HepG2 (cell line): Measurements from ENCODE around the gene SMC6. TPM values are rescaled to one million over a fixed set of nuclear protein-coding genes. Genes with fewer than 3 reads are reported as not detected.

Source experiments
- ATAC-seq: fragments of 200-7000 bp; cut with Tn5 transposase; 3 replicates; pipeline ENCODE4 v1.9.1; 2020; ENCODE audit warnings: mild to moderate bottlenecking, moderate library complexity
- BruUV-seq: library from RNA; stranded (reverse); fragments of 400-500 nt; replicated peaks from 2 replicates; lab custom pipeline; 2021; lab: Mats Ljungman, UMichigan
- CTCF ChIA-PET: fragments of 300-600 bp; formaldehyde crosslinking; extraction: SDS; loops from one replicate; lab custom pipeline; 2021; ENCODE audit warnings: low total read pairs, inconsistent platforms, low intra/inter-chr PET ratio; lab: Yijun Ruan, JAX
- POLR2A ChIA-PET: fragments of 350-600 bp; sonication (Branson Sonifier 250); formaldehyde crosslinking; loops from one replicate; lab custom pipeline; 2020; ENCODE audit warnings: antibody characterized with exemption, inconsistent platforms; lab: Yijun Ruan, JAX
- DNase-seq: peaks from one replicate; pipeline ENCODE4 v3.0.0-alpha.2; 2015; ENCODE audit warnings: low spot score
- FAIRE-seq: peaks from 3 replicates; lab custom pipeline; 2011; peaks lifted over from hg19 to GRCh38; lab: Jason Lieb, UNC
- H2AFZ ChIP-seq: one replicate; pipeline ENCODE4 v1.6.1; 2011; ENCODE audit warnings: low read length, inconsistent platforms
- H3K27ac ChIP-seq: fragments of 300-600 bp; 3 replicates; pipeline ENCODE4 v1.8.0; 2011; ENCODE audit warnings: mixed run types, mild to moderate bottlenecking, mixed read lengths, low read length, inconsistent platforms; ENCODE audit not compliant: insufficient read depth; ENCODE audit errors: extremely low read length
- H3K27me3 ChIP-seq, 2 experiments: fragments of 200-600 bp in 1 of 2; 2 replicates in 1 of 2; 3 replicates in 1 of 2; pipeline versions ENCODE4 v1.6.0 to v1.8.0; 2011; ENCODE audit warnings: low read length in 2 of 2, mild to moderate bottlenecking in 2 of 2, moderate library complexity in 2 of 2, inconsistent platforms in 1 of 2; ENCODE audit not compliant: insufficient read depth in 2 of 2, control insufficient read depth in 1 of 2
- H3K36me3 ChIP-seq, 2 experiments: fragments of 200-600 bp in 1 of 2; replicated peaks in 1 of 2; 2 replicates in 1 of 2; 3 replicates in 1 of 2; pipeline versions ENCODE4 v1.5.1 to v1.8.0; 2011; ENCODE audit warnings: low read length in 2 of 2, inconsistent platforms in 1 of 2; ENCODE audit not compliant: insufficient read depth in 2 of 2, control insufficient read depth in 1 of 2
- H3K4me1 ChIP-seq: 2 replicates; pipeline ENCODE4 v1.5.1; 2012; ENCODE audit warnings: low read length, inconsistent platforms; ENCODE audit not compliant: insufficient read depth
- H3K4me2 ChIP-seq: 2 replicates; pipeline ENCODE4 v1.6.0; 2011; ENCODE audit warnings: low read depth, low read length, inconsistent platforms
- H3K4me3 ChIP-seq, 3 experiments: fragments of 200-600 bp in 1 of 3; sonication (generic), shearing (Covaris generic) in 1 of 3; replicated peaks in 1 of 3; 2 replicates each; pipeline ENCODE4 v1.5.1; 2011 to 2016; ENCODE audit warnings: low read length in 3 of 3, inconsistent platforms in 2 of 3, low read depth in 2 of 3, mild to moderate bottlenecking in 2 of 3, control low read depth in 1 of 3, mixed read lengths in 1 of 3; ENCODE audit not compliant: insufficient read depth in 1 of 3
- H3K79me2 ChIP-seq: one replicate; pipeline ENCODE4 v1.6.1; 2011; ENCODE audit warnings: low read length, inconsistent platforms; ENCODE audit not compliant: insufficient read depth
- H3K9ac ChIP-seq: 2 replicates; pipeline ENCODE4 v1.6.0; 2011; ENCODE audit warnings: mild to moderate bottlenecking, low read depth, low read length, inconsistent platforms; ENCODE audit not compliant: insufficient read depth
- H3K9me3 ChIP-seq: 2 replicates; pipeline ENCODE4 v1.5.1; 2012; ENCODE audit warnings: mild to moderate bottlenecking, low read length
- H4K20me1 ChIP-seq: 2 replicates; pipeline ENCODE4 v1.6.0; 2011; ENCODE audit warnings: inconsistent platforms, mild to moderate bottlenecking, low read length, moderate library complexity; ENCODE audit not compliant: insufficient read depth
- CHCHD3 ChIP-seq: sonication (generic); formaldehyde crosslinking; IDR thresholded peaks from 2 replicates; pipeline ENCODE4 v1.8.0; 2022; ENCODE audit warnings: mild to moderate bottlenecking, missing genetic modification reagents, moderate library complexity
- MAFK ChIP-seq, 2 experiments: IDR thresholded peaks in 1 of 2; conservative IDR thresholded peaks in 1 of 2; 2 replicates each; pipeline ENCODE4 v1.6.1; 2011; ENCODE audit warnings: improper control_type of control experiment in 2 of 2, low read length in 2 of 2
- MEF2D ChIP-seq: sonication (generic); formaldehyde crosslinking; IDR thresholded peaks from 2 replicates; pipeline ENCODE4 v1.5.1; 2020; ENCODE audit warnings: mild to moderate bottlenecking, missing genetic modification reagents
- NFKB2 ChIP-seq: sonication (generic); formaldehyde crosslinking; IDR thresholded peaks from 2 replicates; pipeline ENCODE4 v1.4.0; 2020; ENCODE audit warnings: missing genetic modification reagents, borderline replicate concordance
- TOE1 ChIP-seq: sonication (generic); formaldehyde crosslinking; IDR thresholded peaks from 2 replicates; pipeline ENCODE4 v1.4.0; 2020; ENCODE audit warnings: mild to moderate bottlenecking, missing genetic modification reagents
- ZBTB20 ChIP-seq: sonication (generic); formaldehyde crosslinking; IDR thresholded peaks from 2 replicates; pipeline ENCODE4 v1.8.1; 2023; ENCODE audit warnings: missing genetic modification reagents, low read depth, mild to moderate bottlenecking, borderline replicate concordance
- ZKSCAN5 ChIP-seq: sonication (generic); formaldehyde crosslinking; IDR thresholded peaks from 2 replicates; pipeline ENCODE4 v1.5.1; 2020; ENCODE audit warnings: mild to moderate bottlenecking, missing genetic modification reagents
- ZNF33A ChIP-seq: sonication (generic); formaldehyde crosslinking; IDR thresholded peaks from 2 replicates; pipeline ENCODE4 v1.5.1; 2020; ENCODE audit warnings: missing genetic modification reagents, mild to moderate bottlenecking, moderate library complexity, borderline replicate concordance
- ZNF34 ChIP-seq: sonication (generic); formaldehyde crosslinking; IDR thresholded peaks from 2 replicates; pipeline ENCODE4 v1.4.0; 2020; ENCODE audit warnings: mild to moderate bottlenecking, missing genetic modification reagents, borderline replicate concordance
- ZNF546 ChIP-seq: sonication (generic); formaldehyde crosslinking; conservative IDR thresholded peaks from 2 replicates; pipeline ENCODE4 v1.8.1; 2023; ENCODE audit warnings: mild to moderate bottlenecking, missing genetic modification reagents
- ZNF564 ChIP-seq: sonication (generic); formaldehyde crosslinking; IDR thresholded peaks from 2 replicates; pipeline ENCODE4 v1.8.1; 2023; ENCODE audit warnings: mild to moderate bottlenecking, missing genetic modification reagents
- ZNF607 ChIP-seq: sonication (generic); formaldehyde crosslinking; IDR thresholded peaks from 2 replicates; pipeline ENCODE4 v1.5.1; 2020; ENCODE audit warnings: missing genetic modification reagents, mild to moderate bottlenecking, borderline replicate concordance
- ZNF766 ChIP-seq: sonication (generic); formaldehyde crosslinking; IDR thresholded peaks from 2 replicates; pipeline ENCODE4 v1.5.0; 2020; ENCODE audit warnings: missing genetic modification reagents, borderline replicate concordance
- ZNF777 ChIP-seq: sonication (generic); formaldehyde crosslinking; IDR thresholded peaks from 2 replicates; pipeline ENCODE4 v1.4.0; 2020; ENCODE audit warnings: missing genetic modification reagents
- WGBS: methylation state at CpG from one replicate; pipeline ENCODE4 v1.1.6; 2017; ENCODE audit warnings: low lambda C conversion rate; 5-methylcytosine and 5-hydroxymethylcytosine counted together
- in situ Hi-C: cut with HindIII; loops from 2 replicates; pipeline ENCODE4 v1.10.0; 2017; ENCODE audit warnings: low pct_unique_long_range_greater_than_20kb; ENCODE audit not compliant: extremely low pct_ligation_motif_present
- intact Hi-C: fragments of 100-400 bp; cut with micrococcal nuclease; formaldehyde crosslinking; loops from one replicate; pipeline ENCODE4 v1.10.0; 2022; ENCODE audit not compliant: unreplicated experiment
- polyA plus RNA-seq, 8 experiments: library from polyadenylated mRNA; depleted of rRNA in 3 of 8; stranded (reverse) in 7 of 8; unstranded in 1 of 8; fragments of >200 nt; fragmentation: Illumina TruSeq in 4 of 8; extraction: Trizol in 4 of 8; gene quantifications; 2 replicates each; pipeline versions ENCODE4 v1.2.1 to v1.2.3, GENCODE V29; 2011 to 2016; ENCODE audit warnings: low read depth in 4 of 8, missing spikeins in 1 of 8, mixed read lengths in 1 of 8; ENCODE audit not compliant: insufficient read depth in 1 of 8
- total RNA-seq, 5 experiments: library from RNA; depleted of rRNA; stranded (reverse); fragments of >200 nt; fragmentation: Illumina TruSeq; extraction: Trizol; gene quantifications; 2 replicates each; pipeline ENCODE4 v1.2.3, GENCODE V29; 2016; ENCODE audit warnings: low read depth in 1 of 5
- TF ChIP-seq, protein P1 (sequence below): sonication (generic); formaldehyde crosslinking; IDR thresholded peaks from 2 replicates; pipeline ENCODE4 v1.9.0; 2021; ENCODE audit warnings: missing genetic modification reagents, mild to moderate bottlenecking, borderline replicate concordance
- TF ChIP-seq, protein P2 (sequence below): sonication (generic); formaldehyde crosslinking; IDR thresholded peaks from 2 replicates; pipeline ENCODE4 v1.8.0; 2022; ENCODE audit warnings: missing genetic modification reagents, mild to moderate bottlenecking, moderate library complexity, borderline replicate concordance
- TF ChIP-seq, protein P3 (sequence below): sonication (generic); formaldehyde crosslinking; IDR thresholded peaks from 2 replicates; pipeline ENCODE4 v1.9.0; 2022; ENCODE audit warnings: low read depth, missing genetic modification reagents

The SMC6 gene
- total and polyA plus RNA-seq, 2 of the 13 experiments (the other 11 are each of a cell fraction or from before 2014, with no cell fraction given): 18.9 to 55.3 TPM

DNA sequence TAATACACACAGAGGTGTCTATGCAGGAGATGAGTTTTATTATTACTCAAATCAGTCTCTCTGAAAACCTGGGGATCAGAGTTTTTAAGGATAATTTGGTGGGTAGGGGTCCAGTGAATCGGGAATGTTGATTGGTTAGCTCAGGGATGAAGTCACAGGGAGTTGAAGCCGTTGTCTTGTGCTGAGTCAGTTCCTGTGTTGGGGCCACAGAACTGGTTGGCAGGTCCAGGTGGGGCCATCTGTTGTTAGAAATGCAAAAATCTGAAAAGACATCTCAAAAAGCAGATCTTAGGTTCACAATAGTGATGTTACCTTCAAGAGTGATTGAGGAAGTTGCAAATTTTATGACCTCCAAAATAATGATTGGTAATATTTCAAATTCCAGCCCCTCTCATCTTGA is 126.2 kb downstream of the SMC6 start (continued):
- TF ChIP-seq, protein P1, sequence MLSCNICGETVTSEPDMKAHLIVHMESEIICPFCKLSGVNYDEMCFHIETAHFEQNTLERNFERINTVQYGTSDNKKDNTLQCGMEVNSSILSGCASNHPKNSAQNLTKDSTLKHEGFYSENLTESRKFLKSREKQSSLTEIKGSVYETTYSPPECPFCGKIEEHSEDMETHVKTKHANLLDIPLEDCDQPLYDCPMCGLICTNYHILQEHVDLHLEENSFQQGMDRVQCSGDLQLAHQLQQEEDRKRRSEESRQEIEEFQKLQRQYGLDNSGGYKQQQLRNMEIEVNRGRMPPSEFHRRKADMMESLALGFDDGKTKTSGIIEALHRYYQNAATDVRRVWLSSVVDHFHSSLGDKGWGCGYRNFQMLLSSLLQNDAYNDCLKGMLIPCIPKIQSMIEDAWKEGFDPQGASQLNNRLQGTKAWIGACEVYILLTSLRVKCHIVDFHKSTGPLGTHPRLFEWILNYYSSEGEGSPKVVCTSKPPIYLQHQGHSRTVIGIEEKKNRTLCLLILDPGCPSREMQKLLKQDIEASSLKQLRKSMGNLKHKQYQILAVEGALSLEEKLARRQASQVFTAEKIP (CRISPR knock-in tag): no peak
- TF ChIP-seq NFKB2: no peak

DNA sequence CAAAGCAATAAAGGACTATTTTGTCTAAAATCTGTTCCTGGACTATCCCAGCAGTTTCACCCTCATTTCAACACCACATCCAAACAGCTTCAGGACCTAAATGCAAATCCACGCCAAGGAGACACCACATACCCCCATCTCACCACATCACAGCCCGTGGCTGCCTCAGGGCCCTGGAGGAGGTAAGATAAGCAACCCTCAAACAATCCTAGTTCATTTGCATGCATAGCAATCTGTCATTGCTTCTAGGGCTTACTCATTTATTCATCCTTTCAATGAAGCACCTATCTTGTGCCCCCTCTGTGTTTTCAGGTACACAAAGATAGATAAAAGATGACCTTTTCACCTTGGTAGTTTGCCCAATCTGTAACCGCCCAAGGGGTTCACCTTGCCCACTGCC is 126.6 kb downstream of the SMC6 start:
- in situ Hi-C loops: no loop called here
- H2AFZ ChIP-seq: no peak overlapping the region

More for the DNA sequence above, 126.6 kb downstream of the SMC6 start:
- WGBS: 95% methylated on average over 3 of the region's 3 CpGs
- CTCF ChIA-PET: no interaction called here
- FAIRE-seq (no peak), DNase-seq (no peak), ATAC-seq (no peak)
- TF ChIP-seq ZNF34 (no peak), CHCHD3 (CRISPR knock-in tag) (no peak), ZKSCAN5 (no peak), TOE1 (CRISPR knock-in tag) (no peak), MEF2D (CRISPR knock-in tag) (no peak), ZNF546 (CRISPR knock-in tag) (no peak), ZNF607 (CRISPR knock-in tag) (no peak), MAFK (conservative IDR thresholded peaks at IDR 0.05 in 1 of 2, IDR thresholded peaks at IDR 0.05 in 1 of 2; ENCODE audit: low read length in 2 of 2) (no peak), ZNF766 (no peak), ZBTB20 (no peak), ZNF33A (CRISPR knock-in tag) (no peak), ZNF564 (CRISPR knock-in tag) (no peak), ZNF777 (CRISPR knock-in tag) (no peak)
- TF ChIP-seq, protein P2, sequence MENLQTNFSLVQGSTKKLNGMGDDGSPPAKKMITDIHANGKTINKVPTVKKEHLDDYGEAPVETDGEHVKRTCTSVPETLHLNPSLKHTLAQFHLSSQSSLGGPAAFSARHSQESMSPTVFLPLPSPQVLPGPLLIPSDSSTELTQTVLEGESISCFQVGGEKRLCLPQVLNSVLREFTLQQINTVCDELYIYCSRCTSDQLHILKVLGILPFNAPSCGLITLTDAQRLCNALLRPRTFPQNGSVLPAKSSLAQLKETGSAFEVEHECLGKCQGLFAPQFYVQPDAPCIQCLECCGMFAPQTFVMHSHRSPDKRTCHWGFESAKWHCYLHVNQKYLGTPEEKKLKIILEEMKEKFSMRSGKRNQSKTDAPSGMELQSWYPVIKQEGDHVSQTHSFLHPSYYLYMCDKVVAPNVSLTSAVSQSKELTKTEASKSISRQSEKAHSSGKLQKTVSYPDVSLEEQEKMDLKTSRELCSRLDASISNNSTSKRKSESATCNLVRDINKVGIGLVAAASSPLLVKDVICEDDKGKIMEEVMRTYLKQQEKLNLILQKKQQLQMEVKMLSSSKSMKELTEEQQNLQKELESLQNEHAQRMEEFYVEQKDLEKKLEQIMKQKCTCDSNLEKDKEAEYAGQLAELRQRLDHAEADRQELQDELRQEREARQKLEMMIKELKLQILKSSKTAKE: no peak
- TF ChIP-seq, protein P3, sequence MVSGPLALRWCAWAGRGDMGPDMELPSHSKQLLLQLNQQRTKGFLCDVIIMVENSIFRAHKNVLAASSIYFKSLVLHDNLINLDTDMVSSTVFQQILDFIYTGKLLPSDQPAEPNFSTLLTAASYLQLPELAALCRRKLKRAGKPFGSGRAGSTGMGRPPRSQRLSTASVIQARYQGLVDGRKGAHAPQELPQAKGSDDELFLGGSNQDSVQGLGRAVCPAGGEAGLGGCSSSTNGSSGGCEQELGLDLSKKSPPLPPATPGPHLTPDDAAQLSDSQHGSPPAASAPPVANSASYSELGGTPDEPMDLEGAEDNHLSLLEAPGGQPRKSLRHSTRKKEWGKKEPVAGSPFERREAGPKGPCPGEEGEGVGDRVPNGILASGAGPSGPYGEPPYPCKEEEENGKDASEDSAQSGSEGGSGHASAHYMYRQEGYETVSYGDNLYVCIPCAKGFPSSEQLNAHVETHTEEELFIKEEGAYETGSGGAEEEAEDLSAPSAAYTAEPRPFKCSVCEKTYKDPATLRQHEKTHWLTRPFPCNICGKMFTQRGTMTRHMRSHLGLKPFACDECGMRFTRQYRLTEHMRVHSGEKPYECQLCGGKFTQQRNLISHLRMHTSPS (CRISPR knock-in tag): no peak
- Histone ChIP-seq H3K4me1 (no peaks in the 10 kb centered on the region), H3K27ac (no peak overlapping the region), H3K4me2 (no peak overlapping the region), H3K4me3 (no peak overlapping the region), H3K36me3 (peaks cover 10 to 20% of the 10 kb centered on the region in 2 experiments; a peak in 4 of 5 replicates), H3K9me3 (no peaks in the 10 kb centered on the region), H3K9ac (no peak overlapping the region), H3K27me3 (no peaks in the 10 kb centered on the region), H3K79me2 (no peaks in the 10 kb centered on the region), H4K20me1 (no peaks in the 10 kb centered on the region)
- intact Hi-C loops: no loop called here
- no TSS peak for BruUV-seq
- POLR2A ChIA-PET: no interaction called here
